Measurements from ENCODE around the gene MCOLN3. TPM values are rescaled to one million over a fixed set of nuclear protein-coding genes. Genes with fewer than 3 reads are reported as not detected.

Gene MCOLN3
- total RNA-seq, 1 experiment from 2014 or later, result 2.4 TPM

GRCh38 chr1:85060038-85060437 is 11.7 kb upstream of the MCOLN3 start:
- CTCF ChIA-PET, result no interaction called here
- no peak overlapping the region for H3K27ac ChIP-seq (ENCODE audit: low read length)
- ATAC-seq (no peak), DNase-seq (no peak)
- no peak overlapping the region for H2AFZ ChIP-seq (ENCODE audit: low read length)
- no peaks in the 10 kb centered on the region for H3K9me3 ChIP-seq (ENCODE audit: low read length)
- H3K27me3 ChIP-seq (ENCODE audit: low read length), result no peaks in the 10 kb centered on the region
- TF ChIP-seq EZH2 (IDR thresholded peaks at IDR 0.05; ENCODE audit: low read length, unreplicated experiment), result no peak
- intact Hi-C loops (cut with micrococcal nuclease), result no loop called here
- H4K20me1 ChIP-seq (ENCODE audit: low read length), result no peaks in the 10 kb centered on the region
- no TSS peak for BruUV-seq (replicated peaks)
- H3K79me2 ChIP-seq (ENCODE audit: low read length), result no peaks in the 10 kb centered on the region
- H3K9me2 ChIP-seq (replicated peaks; ENCODE audit: low read length), result no peaks in the 10 kb centered on the region
- no peak overlapping the region for H3K4me2 ChIP-seq (ENCODE audit: low read length)
- POLR2A ChIA-PET (ENCODE audit: unreplicated experiment), result no interaction called here
- H3K4me3 ChIP-seq (ENCODE audit: low read length), result no peak overlapping the region
- no peaks in the 10 kb centered on the region for H3F3A ChIP-seq (ENCODE audit: low read length, unreplicated experiment)
- no peaks in the 10 kb centered on the region for H3K36me3 ChIP-seq (ENCODE audit: low read depth, low read length)
- H3K4me1 ChIP-seq (ENCODE audit: insufficient read depth, low read length), result peaks cover 9% of the 10 kb centered on the region
- no peak overlapping the region for H3K9ac ChIP-seq (ENCODE audit: low read length)

GRCh38 chr1:85059563-85059962 is 11.3 kb upstream of the MCOLN3 start:
- Histone ChIP-seq H3K36me3 (ENCODE audit: low read depth, low read length) (no peaks in the 10 kb centered on the region), H2AFZ (ENCODE audit: low read length) (no peak overlapping the region), H3K27ac (ENCODE audit: low read length) (no peak overlapping the region), H3K9me2 (replicated peaks; ENCODE audit: low read length) (no peaks in the 10 kb centered on the region), H4K20me1 (ENCODE audit: low read length) (no peaks in the 10 kb centered on the region), H3K4me2 (ENCODE audit: low read length) (no peak overlapping the region), H3K9ac (ENCODE audit: low read length) (no peak overlapping the region), H3F3A (ENCODE audit: low read length, unreplicated experiment) (no peaks in the 10 kb centered on the region), H3K9me3 (ENCODE audit: low read length) (no peaks in the 10 kb centered on the region), H3K27me3 (ENCODE audit: low read length) (no peaks in the 10 kb centered on the region), H3K4me3 (ENCODE audit: low read length) (no peak overlapping the region), H3K79me2 (ENCODE audit: low read length) (no peaks in the 10 kb centered on the region), H3K4me1 (ENCODE audit: insufficient read depth, low read length) (peaks cover 9% of the 10 kb centered on the region)
- ChIA-PET POLR2A (ENCODE audit: unreplicated experiment) (no interaction called here), CTCF (no interaction called here)
- no TSS peak for BruUV-seq (replicated peaks)
- intact Hi-C loops (cut with micrococcal nuclease), result no loop called here
- no peak for ATAC-seq
- DNase-seq, result no peak
- TF ChIP-seq EZH2 (IDR thresholded peaks at IDR 0.05; ENCODE audit: low read length, unreplicated experiment), result no peak
- no peak for TF ChIP-seq CTCF (conservative IDR thresholded peaks at IDR 0.05; ENCODE audit: low read depth, low read length)

- ChIA-PET POLR2A (ENCODE audit: unreplicated experiment) (interaction anchor here (1.0 kb wide), 1 partner anchor 11 kb away, joined by 3 read pairs; the partner anchor contains the start of gene MCOLN3), CTCF (no interaction called here)
- no peaks in the 10 kb centered on the region for H3K9me3 ChIP-seq (ENCODE audit: low read length)
- no peak for ATAC-seq
- no peak overlapping the region for H3K4me2 ChIP-seq (ENCODE audit: low read length)
- H3K4me1 ChIP-seq (ENCODE audit: insufficient read depth, low read length), result peaks cover 9% of the 10 kb centered on the region
- H3K79me2 ChIP-seq (ENCODE audit: low read length), result no peaks in the 10 kb centered on the region
- DNase-seq, result peak; percentile 19
- H2AFZ ChIP-seq (ENCODE audit: low read length), result no peak overlapping the region
- H3K4me3 ChIP-seq (ENCODE audit: low read length), result no peak overlapping the region
- H3K27ac ChIP-seq (ENCODE audit: low read length), result no peak overlapping the region
- BruUV-seq (replicated peaks), result no TSS peak
- TF ChIP-seq EZH2 (IDR thresholded peaks at IDR 0.05; ENCODE audit: low read length, unreplicated experiment) (no peak), EZH2phosphoT487 (IDR thresholded peaks at IDR 0.05; ENCODE audit: borderline replicate concordance, low read length) (no peak), CTCF (conservative IDR thresholded peaks at IDR 0.05; ENCODE audit: low read depth, low read length) (no peak)
- no peaks in the 10 kb centered on the region for H3K36me3 ChIP-seq (ENCODE audit: low read depth, low read length)
- H4K20me1 ChIP-seq (ENCODE audit: low read length), result no peaks in the 10 kb centered on the region
- no peaks in the 10 kb centered on the region for H3K27me3 ChIP-seq (ENCODE audit: low read length)
- no peaks in the 10 kb centered on the region for H3F3A ChIP-seq (ENCODE audit: low read length, unreplicated experiment)
- intact Hi-C loops (cut with micrococcal nuclease), result no loop called here
- H3K9ac ChIP-seq (ENCODE audit: low read length), result no peak overlapping the region
- H3K9me2 ChIP-seq (replicated peaks; ENCODE audit: low read length), result no peaks in the 10 kb centered on the region
Measured at GRCh38 chr1:85058786-85059185, 10.5 kb upstream of the MCOLN3 start.

Measured in PC-3 (cell line).